Neural crest cell (in vitro differentiated cells): ENCODE measurements around the gene ENTPD7. TPM values are rescaled to one million over a fixed set of nuclear protein-coding genes. Genes with fewer than 3 reads are reported as not detected.
"Not testable (repeated sequence)": the region's sequence is repeated elsewhere in the genome, so short reads cannot be mapped to it uniquely, and the experiment has no call there.

Source experiments
- DNase-seq: peaks from one replicate; pipeline ENCODE4 v3.0.0; 2021; ENCODE audit warnings: low read depth, mixed read lengths, low spot score
- H3K27ac Mint-ChIP-seq: one replicate; pipeline ENCODE4 v1.8.0; 2021; ENCODE audit warnings: mild to moderate bottlenecking, mixed read lengths; ENCODE audit not compliant: unreplicated experiment
- H3K27me3 Mint-ChIP-seq: 2 replicates; pipeline ENCODE4 v1.8.0; 2021; ENCODE audit warnings: low read depth, mild to moderate bottlenecking, mixed read lengths
- H3K36me3 Mint-ChIP-seq: 2 replicates; pipeline ENCODE4 v1.8.0; 2021; ENCODE audit warnings: low read depth, mild to moderate bottlenecking, mixed read lengths
- H3K4me1 Mint-ChIP-seq: 2 replicates; pipeline ENCODE4 v1.8.0; 2021; ENCODE audit warnings: mixed read lengths
- H3K4me3 Mint-ChIP-seq: one replicate; pipeline ENCODE4 v1.8.0; 2021; ENCODE audit warnings: mild to moderate bottlenecking, mixed read lengths
- H3K9me3 Mint-ChIP-seq: 2 replicates; pipeline ENCODE4 v1.8.0; 2021; ENCODE audit warnings: mixed read lengths
- total RNA-seq: library from RNA; stranded (reverse); gene quantifications from 2 replicates; pipeline ENCODE4 v1.2.1, GENCODE V29; 2021
- TF ChIP-seq, protein P1 (sequence below): fragments of 200-600 bp; sonication (generic); conservative IDR thresholded peaks from 2 replicates; pipeline ENCODE4 v1.5.0; 2021; ENCODE audit warnings: antibody characterized with exemption, mild to moderate bottlenecking

The ENTPD7 gene
- total RNA-seq, 1 donor from 2014 or later = 23.9 TPM

DNA sequence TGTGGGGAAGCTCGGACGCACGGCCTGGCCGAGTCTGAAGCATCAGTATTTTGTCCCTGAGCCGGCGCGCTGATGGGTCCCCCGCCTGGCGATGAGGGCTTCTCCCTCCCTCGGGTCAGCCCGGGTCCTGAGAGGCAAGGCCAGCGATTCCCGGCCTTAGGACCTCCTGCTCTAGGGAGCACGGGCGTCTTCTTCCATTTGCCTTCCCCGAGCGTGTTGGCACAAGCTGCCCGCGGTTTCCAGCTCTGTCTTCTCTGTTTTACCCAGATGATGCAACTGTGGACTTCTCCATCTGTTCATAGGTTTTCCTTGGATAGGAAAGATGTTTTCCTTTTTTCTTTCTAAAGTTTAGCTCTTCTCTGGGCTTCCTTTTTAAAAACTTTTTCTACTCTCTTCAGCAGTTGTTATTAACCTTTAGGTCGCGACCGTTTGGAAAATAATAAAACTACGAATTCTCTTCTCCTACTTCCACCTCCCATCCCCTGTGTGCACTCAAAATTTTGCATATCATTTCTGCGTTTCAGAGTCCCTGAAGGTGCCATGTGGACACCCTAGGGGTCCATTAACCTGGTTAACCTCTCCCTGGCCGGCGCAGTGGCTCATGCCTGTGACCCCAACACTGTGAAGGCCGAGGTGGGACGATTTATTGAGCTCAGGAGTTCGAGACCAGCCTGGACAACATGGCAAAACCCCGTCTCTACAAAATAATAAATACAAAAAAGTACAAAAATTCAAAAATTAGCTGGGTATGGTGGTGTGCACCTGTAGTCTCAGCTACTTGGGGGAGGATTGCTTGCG, 37.7 kb upstream of the ENTPD7 start:
- no peaks in the 10 kb centered on the region for H3K9me3 Mint-ChIP-seq
- TF ChIP-seq, protein P1, sequence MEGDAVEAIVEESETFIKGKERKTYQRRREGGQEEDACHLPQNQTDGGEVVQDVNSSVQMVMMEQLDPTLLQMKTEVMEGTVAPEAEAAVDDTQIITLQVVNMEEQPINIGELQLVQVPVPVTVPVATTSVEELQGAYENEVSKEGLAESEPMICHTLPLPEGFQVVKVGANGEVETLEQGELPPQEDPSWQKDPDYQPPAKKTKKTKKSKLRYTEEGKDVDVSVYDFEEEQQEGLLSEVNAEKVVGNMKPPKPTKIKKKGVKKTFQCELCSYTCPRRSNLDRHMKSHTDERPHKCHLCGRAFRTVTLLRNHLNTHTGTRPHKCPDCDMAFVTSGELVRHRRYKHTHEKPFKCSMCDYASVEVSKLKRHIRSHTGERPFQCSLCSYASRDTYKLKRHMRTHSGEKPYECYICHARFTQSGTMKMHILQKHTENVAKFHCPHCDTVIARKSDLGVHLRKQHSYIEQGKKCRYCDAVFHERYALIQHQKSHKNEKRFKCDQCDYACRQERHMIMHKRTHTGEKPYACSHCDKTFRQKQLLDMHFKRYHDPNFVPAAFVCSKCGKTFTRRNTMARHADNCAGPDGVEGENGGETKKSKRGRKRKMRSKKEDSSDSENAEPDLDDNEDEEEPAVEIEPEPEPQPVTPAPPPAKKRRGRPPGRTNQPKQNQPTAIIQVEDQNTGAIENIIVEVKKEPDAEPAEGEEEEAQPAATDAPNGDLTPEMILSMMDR = no peak
- H3K4me1 Mint-ChIP-seq = peaks cover 34% of the 10 kb centered on the region
- no peaks in the 10 kb centered on the region for H3K36me3 Mint-ChIP-seq
- DNase-seq = no peak
- no peaks in the 10 kb centered on the region for H3K27me3 Mint-ChIP-seq
- peak overlapping the region; percentile 90 for H3K4me3 Mint-ChIP-seq
- peak overlapping the region; percentile 97 for H3K27ac Mint-ChIP-seq

DNA sequence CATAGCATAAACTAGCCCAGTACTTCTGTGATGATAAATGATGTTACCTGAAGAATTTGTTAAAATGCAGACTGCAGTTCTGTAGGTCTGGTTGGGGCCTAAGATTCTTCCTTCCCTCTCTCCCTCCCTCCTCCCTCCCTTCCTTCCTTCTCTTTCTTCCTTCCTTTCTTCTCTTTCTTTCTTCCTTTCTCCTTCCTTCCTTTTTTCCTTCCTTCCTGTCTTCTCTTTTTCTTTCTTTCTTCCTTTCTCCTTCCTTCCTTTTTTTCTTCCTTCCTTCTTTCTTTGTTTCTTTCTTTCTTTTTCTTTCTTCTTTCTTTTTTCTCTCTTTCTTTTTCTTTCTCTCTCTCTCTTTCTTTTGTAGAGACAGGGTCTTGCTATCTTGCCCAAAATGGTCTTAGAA, 35.4 kb upstream of the ENTPD7 start:
- TF ChIP-seq, protein P1 = no peak
- H3K4me1 Mint-ChIP-seq = peaks cover 21% of the 10 kb centered on the region
- H3K27me3 Mint-ChIP-seq = no peaks in the 10 kb centered on the region
- peak overlapping the region; percentile 70 for H3K4me3 Mint-ChIP-seq
- H3K27ac Mint-ChIP-seq = no peak overlapping the region
- H3K36me3 Mint-ChIP-seq = no peaks in the 10 kb centered on the region
- no peak for DNase-seq
- H3K9me3 Mint-ChIP-seq = no peaks in the 10 kb centered on the region

DNA sequence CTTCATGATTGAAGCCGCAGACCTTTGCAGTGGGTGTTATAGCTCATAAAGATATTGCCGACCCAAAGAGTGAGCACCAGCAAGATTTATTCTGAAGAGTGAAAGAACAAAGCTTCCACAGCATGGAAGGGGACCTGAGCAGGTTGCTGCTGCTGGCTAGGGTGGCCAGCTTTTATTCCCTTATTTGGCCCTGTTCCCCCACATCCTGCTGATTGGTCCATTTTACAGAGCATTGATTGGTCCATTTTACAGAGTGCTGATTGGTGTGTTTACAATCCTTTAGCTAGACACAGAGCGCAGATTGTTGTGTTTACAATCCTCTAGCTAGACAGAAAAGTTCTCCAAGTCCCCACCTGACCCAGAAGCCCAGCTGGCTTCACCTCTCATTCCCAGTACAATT, 34.2 kb upstream of the ENTPD7 start:
- H3K4me3 Mint-ChIP-seq, DNase-seq, H3K27ac Mint-ChIP-seq, H3K36me3 Mint-ChIP-seq, H3K9me3 Mint-ChIP-seq, H3K27me3 Mint-ChIP-seq: not testable (repeated sequence)
- peaks cover 15% of the 10 kb centered on the region for H3K4me1 Mint-ChIP-seq

DNA sequence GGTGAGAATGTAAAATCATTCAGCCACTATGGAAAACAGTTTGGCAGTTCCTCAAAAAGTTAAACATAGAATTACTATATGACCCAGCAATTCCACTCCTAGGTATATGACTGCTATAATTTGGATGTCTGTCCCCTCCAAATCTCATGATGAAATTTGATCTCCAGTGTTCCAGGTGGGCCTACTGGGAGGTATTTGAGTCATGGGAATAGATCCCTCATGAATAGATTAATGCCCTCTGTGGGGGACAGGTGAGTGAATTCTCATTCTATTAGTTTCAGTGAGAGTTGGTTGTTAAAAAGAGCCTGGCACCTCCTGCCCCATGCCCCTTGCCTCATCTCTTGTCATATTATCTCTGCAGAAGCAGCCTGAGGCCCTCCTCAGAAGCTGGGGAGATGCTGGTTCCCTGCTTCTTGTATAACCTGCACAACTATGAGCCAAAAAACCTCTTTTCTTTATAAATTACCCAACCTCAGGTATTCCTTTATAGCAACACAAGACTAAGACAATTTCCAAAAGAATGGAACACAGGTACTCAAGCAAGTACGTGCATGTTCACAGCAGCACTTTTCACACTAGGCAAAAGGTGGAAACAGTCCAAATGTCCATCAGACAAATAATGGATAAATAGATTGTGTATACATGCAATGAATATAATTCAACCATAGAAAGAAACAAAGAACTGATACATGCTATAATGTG, 30.2 kb upstream of the ENTPD7 start:
- Mint-ChIP-seq H3K4me3 (no peak overlapping the region), H3K9me3 (no peaks in the 10 kb centered on the region), H3K27ac (no peak overlapping the region), H3K4me1 (peaks cover 7% of the 10 kb centered on the region), H3K27me3 (peaks cover 6% of the 10 kb centered on the region), H3K36me3 (no peaks in the 10 kb centered on the region)
- TF ChIP-seq, protein P1 = no peak
- DNase-seq = no peak

DNA sequence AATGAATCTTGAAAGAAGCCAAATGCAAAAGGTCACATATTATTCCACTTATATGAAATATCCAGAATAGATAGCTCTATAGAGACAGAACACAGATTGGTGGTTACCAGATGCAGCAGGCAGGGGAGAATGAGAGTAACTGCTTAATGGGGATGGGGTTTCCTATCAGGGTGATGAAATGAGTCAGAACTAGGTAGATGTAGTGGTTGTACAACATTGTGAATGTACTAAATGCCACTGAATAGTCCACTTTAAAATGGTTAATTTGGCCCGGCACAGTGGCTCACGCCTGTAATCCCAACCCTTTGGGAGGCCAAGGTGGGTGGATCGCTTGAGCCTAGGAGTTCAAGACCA, 29.7 kb upstream of the ENTPD7 start:
- peaks cover 7% of the 10 kb centered on the region for H3K4me1 Mint-ChIP-seq
- no peaks in the 10 kb centered on the region for H3K36me3 Mint-ChIP-seq
- DNase-seq = no peak
- TF ChIP-seq, protein P1 = no peak
- H3K4me3 Mint-ChIP-seq = no peak overlapping the region
- H3K9me3 Mint-ChIP-seq = no peaks in the 10 kb centered on the region
- H3K27me3 Mint-ChIP-seq = peaks cover 11% of the 10 kb centered on the region
- H3K27ac Mint-ChIP-seq = no peak overlapping the region

DNA sequence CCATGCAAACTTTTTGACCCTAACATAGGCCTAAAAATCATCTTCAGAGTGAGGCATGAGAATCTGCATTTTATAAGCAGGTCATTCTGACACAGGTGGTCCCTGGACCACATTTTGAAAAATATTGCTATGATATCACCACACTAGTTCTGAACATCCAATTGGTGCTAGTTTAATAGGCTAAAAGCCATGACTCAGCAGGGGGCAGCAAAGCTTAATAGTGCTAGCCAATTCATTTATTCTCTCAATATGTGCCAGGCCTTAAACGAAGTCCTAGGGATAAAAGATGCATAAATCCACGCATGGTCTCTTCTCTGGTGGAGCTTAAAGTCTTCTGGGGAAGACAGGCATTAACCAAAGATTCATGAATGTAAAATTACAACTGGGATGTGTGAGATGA, 28.9 kb upstream of the ENTPD7 start:
- H3K4me3 Mint-ChIP-seq = no peak overlapping the region
- no peak for DNase-seq
- H3K36me3 Mint-ChIP-seq = no peaks in the 10 kb centered on the region
- peaks cover 18% of the 10 kb centered on the region for H3K27me3 Mint-ChIP-seq
- H3K27ac Mint-ChIP-seq = no peak overlapping the region
- H3K9me3 Mint-ChIP-seq = no peaks in the 10 kb centered on the region
- TF ChIP-seq, protein P1 = peak; percentile 54
- peaks cover 7% of the 10 kb centered on the region for H3K4me1 Mint-ChIP-seq
